ENCODE data around the gene TMPRSS11F. TPM values are rescaled to one million over a fixed set of nuclear protein-coding genes. Genes with fewer than 3 reads are reported as not detected.

The TMPRSS11F gene
- total RNA-seq, 1 experiment from 2014 or later = not detected

GRCh38 chr4:68132342-68132741, 2.7 kb upstream of the TMPRSS11F start:
- no peaks in the 10 kb centered on the region for H3K27me3 ChIP-seq (ENCODE audit: control insufficient read depth, insufficient read depth, low read length)
- no peaks in the 10 kb centered on the region for H3K36me3 ChIP-seq (replicated peaks; ENCODE audit: control insufficient read depth, insufficient read depth, low read length)
- no peak overlapping the region for H3K4me3 ChIP-seq (ENCODE audit: insufficient read depth, low read depth, low read length)
- DNase-seq = no peak

DNA sequence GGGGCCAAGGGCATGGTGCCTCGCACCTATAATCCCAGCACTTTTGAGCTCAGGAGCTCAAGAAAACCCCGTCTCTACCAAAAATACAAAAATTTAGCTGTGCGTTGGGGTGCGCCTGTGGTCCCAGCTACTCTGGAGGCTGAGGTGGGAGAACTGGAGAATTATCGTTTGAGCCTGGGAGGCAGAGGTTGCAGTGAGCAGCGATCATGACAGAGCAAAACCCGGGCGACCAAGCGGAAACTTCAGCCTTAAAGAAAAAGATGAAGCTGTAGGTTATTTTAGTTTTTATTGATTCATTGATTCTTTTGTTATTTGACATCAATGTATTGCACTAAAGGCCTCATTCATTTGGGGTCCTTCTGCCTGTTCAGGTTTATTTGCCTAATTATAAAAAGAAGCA, 5.4 kb downstream of the TMPRSS11F start:
- H3K4me3 ChIP-seq (ENCODE audit: insufficient read depth, low read depth, low read length) = no peak overlapping the region
- DNase-seq = no peak
- no peaks in the 10 kb centered on the region for H3K36me3 ChIP-seq (replicated peaks; ENCODE audit: control insufficient read depth, insufficient read depth, low read length)
- no peaks in the 10 kb centered on the region for H3K27me3 ChIP-seq (ENCODE audit: control insufficient read depth, insufficient read depth, low read length)

GRCh38 chr4:68123525-68123924, 6.1 kb downstream of the TMPRSS11F start:
- no peaks in the 10 kb centered on the region for H3K27me3 ChIP-seq (ENCODE audit: control insufficient read depth, insufficient read depth, low read length)
- H3K4me3 ChIP-seq (ENCODE audit: insufficient read depth, low read depth, low read length) = no peak overlapping the region
- DNase-seq = peak; percentile 8
- H3K36me3 ChIP-seq (replicated peaks; ENCODE audit: control insufficient read depth, insufficient read depth, low read length) = no peaks in the 10 kb centered on the region

GRCh38 chr4:68119921-68120320, 9.7 kb downstream of the TMPRSS11F start:
- DNase-seq = no peak
- Histone ChIP-seq H3K4me3 (ENCODE audit: insufficient read depth, low read depth, low read length) (no peak overlapping the region), H3K36me3 (replicated peaks; ENCODE audit: control insufficient read depth, insufficient read depth, low read length) (no peaks in the 10 kb centered on the region), H3K27me3 (ENCODE audit: control insufficient read depth, insufficient read depth, low read length) (no peaks in the 10 kb centered on the region)

DNA sequence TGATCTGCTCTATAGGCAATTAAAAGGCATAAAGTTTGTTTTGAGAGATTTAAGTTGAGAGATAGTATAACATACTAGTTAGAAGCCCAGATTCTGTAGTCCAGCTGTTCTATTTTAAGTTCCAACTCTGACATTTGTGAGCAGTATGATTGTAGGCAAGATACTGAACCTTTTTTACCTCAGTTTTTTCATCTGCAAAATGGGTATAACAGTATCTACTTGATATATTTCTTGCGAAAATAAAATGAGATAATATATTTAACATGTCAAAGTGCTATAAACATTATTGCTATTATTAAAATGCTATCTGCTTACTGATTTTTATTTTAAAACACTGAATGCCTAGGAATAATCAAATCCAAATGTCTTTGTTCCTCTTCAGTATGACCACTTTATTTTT, 19.2 kb downstream of the TMPRSS11F start:
- Histone ChIP-seq H3K4me3 (ENCODE audit: insufficient read depth, low read depth, low read length) (no peak overlapping the region), H3K36me3 (replicated peaks; ENCODE audit: control insufficient read depth, insufficient read depth, low read length) (no peaks in the 10 kb centered on the region), H3K27me3 (ENCODE audit: control insufficient read depth, insufficient read depth, low read length) (no peaks in the 10 kb centered on the region)
- no peak for DNase-seq

DNA sequence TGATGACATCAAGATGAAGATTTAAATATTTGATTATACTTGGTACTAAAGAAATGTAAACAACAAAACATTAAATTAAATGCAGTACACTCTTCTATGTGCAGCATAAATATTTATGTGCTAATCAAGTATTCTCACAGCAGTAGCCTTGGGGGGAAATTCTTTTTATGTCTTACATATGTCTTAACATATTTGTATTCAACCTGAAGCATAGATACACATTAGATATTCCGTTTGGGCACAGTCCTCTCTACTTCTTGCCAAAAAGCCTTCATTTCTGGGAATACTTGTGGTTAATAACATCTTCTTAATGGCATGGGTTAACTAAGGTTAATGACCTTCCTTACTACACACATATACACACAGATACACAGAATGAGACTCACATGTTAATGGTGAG, 19.8 kb downstream of the TMPRSS11F start:
- no peaks in the 10 kb centered on the region for H3K27me3 ChIP-seq (ENCODE audit: control insufficient read depth, insufficient read depth, low read length)
- DNase-seq = no peak
- no peak overlapping the region for H3K4me3 ChIP-seq (ENCODE audit: insufficient read depth, low read depth, low read length)
- H3K36me3 ChIP-seq (replicated peaks; ENCODE audit: control insufficient read depth, insufficient read depth, low read length) = no peaks in the 10 kb centered on the region

DNA sequence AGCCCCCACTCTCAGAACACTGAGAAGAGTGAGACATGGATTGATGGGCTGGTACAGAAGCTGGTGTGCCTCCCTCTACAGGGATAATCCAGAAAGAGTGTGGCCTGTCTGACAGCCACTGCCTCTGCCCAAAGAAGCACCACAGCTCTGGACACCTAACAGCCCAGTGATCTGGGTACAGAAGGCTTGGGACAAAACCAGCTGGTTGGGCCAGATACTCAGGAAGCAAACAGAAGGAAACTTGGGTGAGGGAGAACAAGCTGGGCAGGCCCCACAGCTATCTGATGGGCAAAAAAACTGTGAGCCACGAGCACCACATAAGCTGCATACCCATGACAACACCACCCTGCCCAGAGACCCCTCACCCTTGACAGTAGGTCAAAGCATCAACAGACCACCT, 46.9 kb downstream of the TMPRSS11F start:
- Histone ChIP-seq H3K4me3 (ENCODE audit: insufficient read depth, low read depth, low read length) (no peak overlapping the region), H3K36me3 (replicated peaks; ENCODE audit: control insufficient read depth, insufficient read depth, low read length) (no peaks in the 10 kb centered on the region), H3K27me3 (ENCODE audit: control insufficient read depth, insufficient read depth, low read length) (no peaks in the 10 kb centered on the region)
- no peak for DNase-seq

GRCh38 chr4:68079928-68080327, 49.7 kb downstream of the TMPRSS11F start:
- DNase-seq = peak; percentile 33
- Histone ChIP-seq H3K36me3 (replicated peaks; ENCODE audit: control insufficient read depth, insufficient read depth, low read length) (no peaks in the 10 kb centered on the region), H3K27me3 (ENCODE audit: control insufficient read depth, insufficient read depth, low read length) (no peaks in the 10 kb centered on the region)

GRCh38 chr4:68077737-68078136, 51.9 kb downstream of the TMPRSS11F start:
- Histone ChIP-seq H3K4me3 (ENCODE audit: insufficient read depth, low read depth, low read length) (no peak overlapping the region), H3K27me3 (ENCODE audit: control insufficient read depth, insufficient read depth, low read length) (no peaks in the 10 kb centered on the region), H3K36me3 (replicated peaks; ENCODE audit: control insufficient read depth, insufficient read depth, low read length) (no peaks in the 10 kb centered on the region)
- DNase-seq = no peak

More at GRCh38 chr4:68079928-68080327, 49.7 kb downstream of the TMPRSS11F start:
- no peak overlapping the region for H3K4me3 ChIP-seq (ENCODE audit: insufficient read depth, low read depth, low read length)

- no peaks in the 10 kb centered on the region for H3K36me3 ChIP-seq (replicated peaks; ENCODE audit: control insufficient read depth, insufficient read depth, low read length)
- no peak for DNase-seq
- H3K27me3 ChIP-seq (ENCODE audit: control insufficient read depth, insufficient read depth, low read length) = no peaks in the 10 kb centered on the region
Observed at GRCh38 chr4:68077301-68077700, 52.4 kb downstream of the TMPRSS11F start.

DNA sequence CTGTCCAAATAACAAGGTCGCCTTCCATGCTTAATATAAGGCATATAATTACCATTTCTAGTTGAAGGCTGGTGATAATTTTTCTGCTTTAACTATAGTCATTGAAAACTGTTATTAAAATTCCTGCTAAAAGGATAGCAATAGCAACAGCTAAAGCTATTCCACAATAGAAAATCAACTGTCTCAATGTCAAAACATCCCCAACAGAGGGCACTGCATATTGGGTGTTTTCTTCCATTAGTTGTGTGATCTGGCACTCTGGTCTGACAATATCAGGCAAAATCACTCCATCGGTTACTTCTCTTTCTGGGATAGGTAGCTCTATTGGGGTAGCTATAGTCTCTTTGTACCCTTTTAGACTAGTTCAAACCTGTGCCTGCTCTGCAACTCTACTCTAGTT, 53.5 kb downstream of the TMPRSS11F start:
- no peaks in the 10 kb centered on the region for H3K36me3 ChIP-seq (replicated peaks; ENCODE audit: control insufficient read depth, insufficient read depth, low read length)
- peak; percentile 31 for DNase-seq
- H3K27me3 ChIP-seq (ENCODE audit: control insufficient read depth, insufficient read depth, low read length) = no peaks in the 10 kb centered on the region
- H3K4me3 ChIP-seq (ENCODE audit: insufficient read depth, low read depth, low read length) = no peak overlapping the region

More at GRCh38 chr4:68077301-68077700, 52.4 kb downstream of the TMPRSS11F start:
- no peak overlapping the region for H3K4me3 ChIP-seq (ENCODE audit: insufficient read depth, low read depth, low read length)

DNA sequence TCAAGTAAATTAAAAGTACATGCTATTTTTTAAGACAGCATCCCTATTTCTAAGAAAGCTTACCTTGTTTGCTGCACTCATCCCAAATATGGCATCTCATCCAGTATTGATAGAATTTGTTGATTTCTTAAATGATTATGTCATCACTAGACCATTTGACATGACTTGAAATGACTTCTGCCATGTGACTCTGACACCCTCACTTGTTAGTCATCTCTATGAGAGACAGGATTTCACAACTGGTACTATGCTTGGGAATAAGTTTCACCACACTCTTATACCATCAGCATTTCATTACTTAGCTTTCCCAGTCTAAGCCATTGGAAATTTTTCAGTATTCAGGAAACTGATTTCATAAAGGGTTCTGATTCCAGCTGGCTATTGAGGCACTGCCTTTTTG, 55.3 kb downstream of the TMPRSS11F start:
- Histone ChIP-seq H3K27me3 (ENCODE audit: control insufficient read depth, insufficient read depth, low read length) (no peaks in the 10 kb centered on the region), H3K36me3 (replicated peaks; ENCODE audit: control insufficient read depth, insufficient read depth, low read length) (no peaks in the 10 kb centered on the region), H3K4me3 (ENCODE audit: insufficient read depth, low read depth, low read length) (no peak overlapping the region)
- DNase-seq = no peak

GRCh38 chr4:68070302-68070701, 59.4 kb downstream of the TMPRSS11F start:
- Histone ChIP-seq H3K27me3 (ENCODE audit: control insufficient read depth, insufficient read depth, low read length) (no peaks in the 10 kb centered on the region), H3K36me3 (replicated peaks; ENCODE audit: control insufficient read depth, insufficient read depth, low read length) (no peaks in the 10 kb centered on the region), H3K4me3 (ENCODE audit: insufficient read depth, low read depth, low read length) (no peak overlapping the region)
- DNase-seq = no peak

GRCh38 chr4:68062501-68062900, 67.2 kb downstream of the TMPRSS11F start:
- Histone ChIP-seq H3K4me3 (ENCODE audit: insufficient read depth, low read depth, low read length) (no peak overlapping the region), H3K36me3 (replicated peaks; ENCODE audit: control insufficient read depth, insufficient read depth, low read length) (no peaks in the 10 kb centered on the region), H3K27me3 (ENCODE audit: control insufficient read depth, insufficient read depth, low read length) (no peaks in the 10 kb centered on the region)
- DNase-seq = no peak

- no peak for DNase-seq
- Histone ChIP-seq H3K4me3 (ENCODE audit: insufficient read depth, low read depth, low read length) (no peak overlapping the region), H3K36me3 (replicated peaks; ENCODE audit: control insufficient read depth, insufficient read depth, low read length) (no peaks in the 10 kb centered on the region), H3K27me3 (ENCODE audit: control insufficient read depth, insufficient read depth, low read length) (no peaks in the 10 kb centered on the region)
Observed at GRCh38 chr4:68038272-68038671, 91.4 kb downstream of the TMPRSS11F start.

DNA sequence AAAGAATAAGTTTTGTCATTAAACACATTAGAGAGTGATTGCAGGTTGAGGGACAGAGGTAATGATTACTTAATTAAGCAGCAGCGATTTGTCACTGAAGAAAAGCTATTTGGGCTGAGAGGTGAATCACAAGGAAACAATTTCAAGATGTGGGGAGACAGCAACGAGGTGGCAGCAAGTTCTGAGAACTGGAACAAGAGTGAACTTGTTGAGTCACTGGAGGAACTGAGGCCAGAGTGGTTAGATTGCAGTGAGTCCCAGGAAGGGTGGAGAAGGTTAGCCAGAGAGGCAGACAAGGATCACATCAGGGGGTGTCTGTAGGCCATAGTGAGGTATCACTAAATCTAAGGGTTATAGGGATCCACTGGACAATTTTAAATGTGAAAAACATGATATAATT, 108.5 kb downstream of the TMPRSS11F start:
- no peaks in the 10 kb centered on the region for H3K27me3 ChIP-seq (ENCODE audit: control insufficient read depth, insufficient read depth, low read length)
- no peak for DNase-seq

More for the DNA sequence above, 108.5 kb downstream of the TMPRSS11F start:
- no peak overlapping the region for H3K4me3 ChIP-seq (ENCODE audit: insufficient read depth, low read depth, low read length)
- H3K36me3 ChIP-seq (replicated peaks; ENCODE audit: control insufficient read depth, insufficient read depth, low read length) = no peaks in the 10 kb centered on the region
